CD4-positive, alpha-beta T cell treated with Interleukin-12 subunit alpha and Interleukin-12 subunit beta, for 1 hour (primary cell): Measurements from ENCODE around the gene RACK1.
"Not testable (repeated sequence)": the region's sequence is repeated elsewhere in the genome, so short reads cannot be mapped to it uniquely, and the experiment has no call there.

Source experiments
- DNase-seq: peaks from one replicate; pipeline ENCODE4 v3.0.0-alpha.2; 2020

The RACK1 gene

GRCh38 chr5:181212080-181212479 is 31.6 kb downstream of the RACK1 start:
- DNase-seq: no peak

GRCh38 chr5:181211208-181211607 is 32.5 kb downstream of the RACK1 start:
- no peak for DNase-seq

GRCh38 chr5:181210698-181211097 is 33.0 kb downstream of the RACK1 start:
- not testable (repeated sequence) for DNase-seq

GRCh38 chr5:181210148-181210547 is 33.6 kb downstream of the RACK1 start:
- DNase-seq: not testable (repeated sequence)

- DNase-seq: not testable (repeated sequence)
Measured at GRCh38 chr5:181209006-181209405, 34.7 kb downstream of the RACK1 start.

GRCh38 chr5:181207960-181208253 is 35.8 kb downstream of the RACK1 start:
- DNase-seq: no peak

GRCh38 chr5:181207214-181207959 is 36.3 kb downstream of the RACK1 start:
- DNase-seq: peak; percentile 86

GRCh38 chr5:181205761-181206649 is 37.7 kb downstream of the RACK1 start:
- no peak for DNase-seq

- no peak for DNase-seq
Measured at GRCh38 chr5:181204826-181205760, 38.6 kb downstream of the RACK1 start, which contains the start of gene TRIM7. TRIM7 (minus strand) TSS chr5:181205196; CDS start chr5:181205110, 86 bp downstream.

GRCh38 chr5:181204113-181204825 is 39.4 kb downstream of the RACK1 start:
- DNase-seq: no peak

GRCh38 chr5:181203777-181204112 is 40.0 kb downstream of the RACK1 start:
- no peak for DNase-seq

GRCh38 chr5:181203093-181203711 is 40.5 kb downstream of the RACK1 start:
- DNase-seq: no peak

- DNase-seq: no peak
Measured at GRCh38 chr5:181200816-181201215, 42.9 kb downstream of the RACK1 start.

- no peak for DNase-seq
Measured at GRCh38 chr5:181199881-181200638, 43.6 kb downstream of the RACK1 start.

- no peak for DNase-seq
Measured at GRCh38 chr5:181198905-181199519, 44.7 kb downstream of the RACK1 start.

- no peak for DNase-seq
Measured at GRCh38 chr5:181198106-181198685, 45.5 kb downstream of the RACK1 start.

- no peak for DNase-seq
Measured at GRCh38 chr5:181197326-181197951, 46.3 kb downstream of the RACK1 start.

- DNase-seq: no peak
Measured at GRCh38 chr5:181195249-181195761, 48.4 kb downstream of the RACK1 start.

- no peak for DNase-seq
Measured at GRCh38 chr5:181194489-181195248, 49.0 kb downstream of the RACK1 start.
